Occipital lobe (tissue), 2 donors: ENCODE measurements around the gene CLDN34. TPM values are rescaled to one million over a fixed set of nuclear protein-coding genes. Genes with fewer than 3 reads are reported as not detected.
A peak's percentile ranks its signal among the peaks of the same experiment; 100 is the strongest.

Experiments
- DNase-seq: peaks from one replicate; lab custom pipeline; 2025; lab: John Stamatoyannopoulos, UW
- total RNA-seq: library from RNA; depleted of rRNA; stranded (reverse); fragments of >200 nt; gene quantifications from one replicate; pipeline ENCODE4 v1.2.3, GENCODE V29; 2014

Gene CLDN34
- total RNA-seq, 1 donor from 2014 or later: 0.62 TPM

- peak; percentile 3 for DNase-seq
Measured at GRCh38 chrX:10015723-10016518, 48.8 kb downstream of the CLDN34 start.

- no peak for DNase-seq
Measured at GRCh38 chrX:10016519-10017132, 49.5 kb downstream of the CLDN34 start.

GRCh38 chrX:10017872-10018271, 50.7 kb downstream of the CLDN34 start:
- DNase-seq: no peak

Other genes with a start within 250 kb of the CLDN34 start
- 1.2 TPM for gene GPR143, start 201.5 kb upstream of the CLDN34 start, total RNA-seq
- gene SHROOM2, start 180.9 kb upstream of the CLDN34 start, total RNA-seq: 12.3 TPM
- 68.6 TPM for gene CLCN4, start 189.6 kb downstream of the CLDN34 start, total RNA-seq